ENCODE data around the gene TNFAIP3.

DNA sequence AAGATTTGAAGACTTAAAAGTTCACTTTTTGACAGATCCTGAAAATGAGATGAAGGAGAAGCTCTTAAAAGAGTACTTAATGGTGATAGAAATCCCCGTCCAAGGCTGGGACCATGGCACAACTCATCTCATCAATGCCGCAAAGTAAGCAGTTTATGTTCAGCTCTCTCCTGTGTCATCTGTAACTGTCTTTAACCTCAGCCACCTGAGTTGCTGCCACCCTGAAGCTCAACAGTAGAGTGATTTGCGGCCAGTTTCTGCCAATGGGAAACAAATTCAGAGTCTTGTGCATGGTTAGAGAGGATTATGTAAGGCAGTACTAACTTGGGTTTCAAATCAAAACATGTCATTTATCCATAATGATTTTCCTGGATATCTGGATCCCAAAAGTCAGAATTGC is 10.1 kb downstream of the TNFAIP3 start:
- TF ChIP-seq, protein P1, sequence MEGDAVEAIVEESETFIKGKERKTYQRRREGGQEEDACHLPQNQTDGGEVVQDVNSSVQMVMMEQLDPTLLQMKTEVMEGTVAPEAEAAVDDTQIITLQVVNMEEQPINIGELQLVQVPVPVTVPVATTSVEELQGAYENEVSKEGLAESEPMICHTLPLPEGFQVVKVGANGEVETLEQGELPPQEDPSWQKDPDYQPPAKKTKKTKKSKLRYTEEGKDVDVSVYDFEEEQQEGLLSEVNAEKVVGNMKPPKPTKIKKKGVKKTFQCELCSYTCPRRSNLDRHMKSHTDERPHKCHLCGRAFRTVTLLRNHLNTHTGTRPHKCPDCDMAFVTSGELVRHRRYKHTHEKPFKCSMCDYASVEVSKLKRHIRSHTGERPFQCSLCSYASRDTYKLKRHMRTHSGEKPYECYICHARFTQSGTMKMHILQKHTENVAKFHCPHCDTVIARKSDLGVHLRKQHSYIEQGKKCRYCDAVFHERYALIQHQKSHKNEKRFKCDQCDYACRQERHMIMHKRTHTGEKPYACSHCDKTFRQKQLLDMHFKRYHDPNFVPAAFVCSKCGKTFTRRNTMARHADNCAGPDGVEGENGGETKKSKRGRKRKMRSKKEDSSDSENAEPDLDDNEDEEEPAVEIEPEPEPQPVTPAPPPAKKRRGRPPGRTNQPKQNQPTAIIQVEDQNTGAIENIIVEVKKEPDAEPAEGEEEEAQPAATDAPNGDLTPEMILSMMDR (IDR thresholded peaks at IDR 0.05; ENCODE audit: insufficient read depth, low read length) = no peak
- TF ChIP-seq POLR2AphosphoS5 (IDR thresholded peaks at IDR 0.05; ENCODE audit: low read depth) (no peak), SPI1 (IDR thresholded peaks at IDR 0.05; ENCODE audit: borderline replicate concordance, low read depth) (no peak)
- TF ChIP-seq, protein P2, sequence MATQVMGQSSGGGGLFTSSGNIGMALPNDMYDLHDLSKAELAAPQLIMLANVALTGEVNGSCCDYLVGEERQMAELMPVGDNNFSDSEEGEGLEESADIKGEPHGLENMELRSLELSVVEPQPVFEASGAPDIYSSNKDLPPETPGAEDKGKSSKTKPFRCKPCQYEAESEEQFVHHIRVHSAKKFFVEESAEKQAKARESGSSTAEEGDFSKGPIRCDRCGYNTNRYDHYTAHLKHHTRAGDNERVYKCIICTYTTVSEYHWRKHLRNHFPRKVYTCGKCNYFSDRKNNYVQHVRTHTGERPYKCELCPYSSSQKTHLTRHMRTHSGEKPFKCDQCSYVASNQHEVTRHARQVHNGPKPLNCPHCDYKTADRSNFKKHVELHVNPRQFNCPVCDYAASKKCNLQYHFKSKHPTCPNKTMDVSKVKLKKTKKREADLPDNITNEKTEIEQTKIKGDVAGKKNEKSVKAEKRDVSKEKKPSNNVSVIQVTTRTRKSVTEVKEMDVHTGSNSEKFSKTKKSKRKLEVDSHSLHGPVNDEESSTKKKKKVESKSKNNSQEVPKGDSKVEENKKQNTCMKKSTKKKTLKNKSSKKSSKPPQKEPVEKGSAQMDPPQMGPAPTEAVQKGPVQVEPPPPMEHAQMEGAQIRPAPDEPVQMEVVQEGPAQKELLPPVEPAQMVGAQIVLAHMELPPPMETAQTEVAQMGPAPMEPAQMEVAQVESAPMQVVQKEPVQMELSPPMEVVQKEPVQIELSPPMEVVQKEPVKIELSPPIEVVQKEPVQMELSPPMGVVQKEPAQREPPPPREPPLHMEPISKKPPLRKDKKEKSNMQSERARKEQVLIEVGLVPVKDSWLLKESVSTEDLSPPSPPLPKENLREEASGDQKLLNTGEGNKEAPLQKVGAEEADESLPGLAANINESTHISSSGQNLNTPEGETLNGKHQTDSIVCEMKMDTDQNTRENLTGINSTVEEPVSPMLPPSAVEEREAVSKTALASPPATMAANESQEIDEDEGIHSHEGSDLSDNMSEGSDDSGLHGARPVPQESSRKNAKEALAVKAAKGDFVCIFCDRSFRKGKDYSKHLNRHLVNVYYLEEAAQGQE (IDR thresholded peaks at IDR 0.05; ENCODE audit: insufficient replicate concordance, low read depth) = no peak

Data from HL-60 (cell line).